Breast epithelium (tissue), 4 donors: ENCODE data around the gene MSN. TPM values are rescaled to one million over a fixed set of nuclear protein-coding genes. Genes with fewer than 3 reads are reported as not detected.

Experiments used
- DNase-seq, 2 donors: peaks; one replicate each; pipeline ENCODE4 v3.0.0-alpha.2; 2019; ENCODE audit warnings: low spot score in 2 of 2
- H3K27ac ChIP-seq, 2 donors: fragments of 200-600 bp; sonication (generic) in 1 of 2; one replicate each; pipeline ENCODE4 v1.5.1; 2016 to 2019; ENCODE audit warnings: mild to moderate bottlenecking in 1 of 2
- H3K27me3 ChIP-seq, 2 donors: fragments of 200-600 bp; sonication (generic) in 1 of 2; one replicate each; pipeline versions ENCODE4 v1.5.1 to v1.6.0; 2017 to 2019; ENCODE audit warnings: control low read depth in 1 of 2, mild to moderate bottlenecking in 1 of 2
- H3K36me3 ChIP-seq: fragments of 200-600 bp; one replicate; pipeline ENCODE4 v1.5.1; 2019
- H3K4me1 ChIP-seq, 2 donors: fragments of 200-600 bp; sonication (generic); one replicate each; pipeline ENCODE4 v1.5.1; 2016 to 2019; ENCODE audit warnings: control low read depth in 1 of 2
- H3K4me3 ChIP-seq, 3 donors: fragments of 200-600 bp; sonication (generic); 1 replicate in 2 of 3; 2 replicates in 1 of 3; pipeline ENCODE4 v1.5.1; 2016 to 2019; ENCODE audit warnings: mild to moderate bottlenecking in 3 of 3, moderate library complexity in 2 of 3
- H3K9me3 ChIP-seq, 2 donors: fragments of 200-600 bp; sonication (generic) in 1 of 2; one replicate each; pipeline ENCODE4 v1.5.1; 2016 to 2019; ENCODE audit warnings: control low read depth in 1 of 2
- CTCF ChIP-seq, 3 donors: fragments of 450-650 bp; IDR thresholded peaks; one replicate each; pipeline ENCODE4 v1.5.1; 2016 to 2017; ENCODE audit warnings: antibody characterized with exemption in 3 of 3, mild to moderate bottlenecking in 3 of 3, moderate library complexity in 3 of 3
- POLR2A ChIP-seq: fragments of 450-650 bp; IDR thresholded peaks from one replicate; pipeline ENCODE4 v1.6.1; 2016; ENCODE audit warnings: antibody characterized with exemption, mild to moderate bottlenecking, moderate library complexity
- POLR2AphosphoS5 ChIP-seq, 3 donors: sonication (generic); formaldehyde crosslinking; IDR thresholded peaks; one replicate each; pipeline ENCODE4 v1.6.1; 2017; ENCODE audit warnings: antibody characterized with exemption in 3 of 3
- intact Hi-C: fragments of 100-400 bp; cut with DNase I; formaldehyde crosslinking; loops from one replicate; pipeline ENCODE4 v1.15.1; 2023; ENCODE audit warnings: low total_unique reads
- total RNA-seq, 3 donors: library from RNA; depleted of rRNA; stranded (reverse); fragments of >200 nt; gene quantifications; one replicate each; pipeline ENCODE4 v1.1.0, GENCODE V29; 2016

MSN gene
- total RNA-seq, 3 donors from 2014 or later: 132 to 190 (median 182) TPM

- Histone ChIP-seq H3K36me3 (no peaks in the 10 kb centered on the region), H3K27ac (no peak overlapping the region), H3K27me3 (peaks cover 0 to 6% of the 10 kb centered on the region in 2 donors), H3K4me3 (no peak overlapping the region), H3K9me3 (no peaks in the 10 kb centered on the region), H3K4me1 (no peaks in the 10 kb centered on the region)
- no peak for TF ChIP-seq POLR2AphosphoS5 (IDR thresholded peaks at IDR 0.05)
- intact Hi-C loops: no loop called here
- no peak for DNase-seq
These were observed 105.4 kb downstream of the MSN start for GRCh38 chrX:65772842-65773241.

- H3K4me1 ChIP-seq: no peaks in the 10 kb centered on the region
- no peak overlapping the region for H3K27ac ChIP-seq
- no peaks in the 10 kb centered on the region for H3K36me3 ChIP-seq
- H3K9me3 ChIP-seq: no peaks in the 10 kb centered on the region
- intact Hi-C loops: no loop called here
- no peak overlapping the region for H3K4me3 ChIP-seq
- DNase-seq: no peak
- TF ChIP-seq POLR2A (no peak), CTCF (IDR thresholded peaks at IDR 0.05) (no peak), POLR2AphosphoS5 (IDR thresholded peaks at IDR 0.05) (no peak)
- H3K27me3 ChIP-seq: peaks cover 0 to 5% of the 10 kb centered on the region in 2 donors
These were observed 114.4 kb downstream of the MSN start for GRCh38 chrX:65781845-65782244.

GRCh38 chrX:65783746-65784145 lies 116.3 kb downstream of the MSN start:
- no peaks in the 10 kb centered on the region for H3K9me3 ChIP-seq
- intact Hi-C loops: no loop called here
- H3K27ac ChIP-seq: no peak overlapping the region
- H3K4me1 ChIP-seq: no peaks in the 10 kb centered on the region
- no peaks in the 10 kb centered on the region for H3K36me3 ChIP-seq
- H3K4me3 ChIP-seq: no peak overlapping the region
- no peak for DNase-seq
- TF ChIP-seq CTCF (IDR thresholded peaks at IDR 0.05) (no peak), POLR2A (no peak), POLR2AphosphoS5 (IDR thresholded peaks at IDR 0.05) (no peak)
- H3K27me3 ChIP-seq: peaks cover 0 to 15% of the 10 kb centered on the region in 2 donors

Other genes with a start within 250 kb of the MSN start
- gene LAS1L, start 132.9 kb upstream of the MSN start, total RNA-seq: 10 to 100 TPM; 26.9 to 35.4 (median 35.1) TPM